Activated CD4-positive, CD25-positive, alpha-beta regulatory T cell treated with anti-CD3 and anti-CD28 coated beads, Interleukin-2, amount 50 U/mL, for 72 hours (primary cell): ENCODE results near the gene YOD1.
A peak's percentile ranks its signal among the peaks of the same experiment; 100 is the strongest.

Experiments
- DNase-seq: peaks from one replicate; pipeline ENCODE4 v3.0.0; 2021

The YOD1 gene

DNA sequence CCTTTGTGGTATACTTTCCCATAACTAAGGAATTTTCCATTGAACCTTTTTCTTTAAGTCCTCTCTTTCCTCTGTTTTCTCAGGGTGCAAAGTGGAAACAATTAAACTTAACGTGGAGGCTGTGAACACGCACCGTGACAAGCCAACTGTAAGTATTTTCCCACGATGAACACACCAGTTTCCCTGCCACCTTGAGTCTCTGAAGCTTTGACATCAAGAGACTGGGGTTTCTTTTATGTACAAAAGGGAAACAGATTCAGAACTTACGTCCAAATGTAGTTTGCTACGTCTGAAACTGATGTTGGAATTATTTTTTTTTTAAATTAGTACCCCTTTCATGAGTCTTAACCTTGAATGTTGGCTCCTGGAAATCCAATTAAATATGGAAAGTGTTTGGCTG lies 20.4 kb upstream of the YOD1 start:
- no peak for DNase-seq

DNA sequence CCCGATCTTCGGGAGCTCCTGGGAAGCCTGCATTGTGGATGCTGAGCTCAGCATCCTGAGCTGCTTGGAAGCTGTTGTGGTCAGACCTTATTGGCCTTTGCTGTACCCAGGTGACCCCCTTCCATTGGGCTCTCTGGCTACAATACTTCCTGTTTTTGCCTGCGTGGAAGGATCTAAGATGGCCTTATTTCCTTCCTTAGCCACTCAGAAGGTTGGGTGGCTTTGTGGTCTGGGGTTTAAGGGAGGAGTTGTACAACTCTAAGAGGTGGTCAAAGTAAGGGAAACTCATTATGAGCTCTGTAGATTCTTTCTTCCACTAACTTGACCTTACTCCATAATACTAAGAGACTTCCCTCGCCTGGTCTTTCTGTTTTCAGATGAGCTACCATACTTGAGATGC lies 19.8 kb upstream of the YOD1 start:
- no peak for DNase-seq

DNA sequence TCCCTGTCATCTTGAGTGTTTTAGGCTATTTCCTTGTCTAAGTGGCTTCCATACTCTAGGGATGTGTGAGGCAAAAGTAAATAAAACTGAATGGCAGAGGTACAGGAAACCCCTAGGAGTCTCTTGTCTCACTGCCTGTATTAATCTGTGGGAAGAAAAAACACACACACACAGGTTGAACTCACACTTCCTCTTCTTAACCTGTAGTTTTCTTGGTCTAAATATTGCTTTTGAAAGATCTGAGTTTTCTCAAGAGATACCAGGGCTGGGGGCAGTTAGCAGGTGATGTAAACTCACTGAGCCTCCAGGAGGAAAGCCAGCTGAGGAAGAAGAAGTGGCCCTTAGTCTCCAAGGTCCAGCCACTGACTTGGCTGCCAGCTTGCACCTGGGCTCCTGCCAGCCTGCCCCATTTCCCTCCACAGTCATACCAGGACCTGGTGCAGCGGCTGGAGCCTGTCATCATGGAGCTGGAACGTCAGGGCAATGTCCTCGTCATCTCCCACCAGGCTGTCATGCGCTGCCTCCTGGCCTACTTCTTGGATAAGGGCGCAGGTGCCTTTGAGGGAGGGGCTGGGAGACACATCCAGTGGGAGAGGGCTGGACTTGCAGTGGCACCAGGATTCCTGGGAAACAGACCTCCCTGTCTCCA lies 19.0 kb upstream of the YOD1 start:
- DNase-seq, result no peak

DNA sequence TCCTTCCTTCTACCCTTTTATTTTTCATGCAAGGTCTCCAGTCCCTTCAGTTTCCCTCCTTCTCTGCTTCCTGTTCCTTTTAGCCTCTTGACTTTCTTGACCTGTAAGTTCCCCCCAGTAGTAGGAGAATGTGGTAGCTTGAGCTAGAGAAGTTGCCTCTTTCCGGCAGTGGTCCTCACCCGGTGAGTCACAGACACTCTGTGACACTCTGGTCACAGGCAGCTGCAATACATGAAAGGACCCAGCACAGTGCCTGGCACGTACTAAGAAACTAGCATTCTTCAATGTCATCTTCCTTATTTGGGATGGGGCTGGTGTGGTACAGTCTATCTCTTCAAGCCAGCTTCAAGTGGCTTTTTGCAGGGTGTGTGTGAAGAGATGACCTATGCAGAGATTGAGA lies 18.1 kb upstream of the YOD1 start:
- DNase-seq, result no peak

DNA sequence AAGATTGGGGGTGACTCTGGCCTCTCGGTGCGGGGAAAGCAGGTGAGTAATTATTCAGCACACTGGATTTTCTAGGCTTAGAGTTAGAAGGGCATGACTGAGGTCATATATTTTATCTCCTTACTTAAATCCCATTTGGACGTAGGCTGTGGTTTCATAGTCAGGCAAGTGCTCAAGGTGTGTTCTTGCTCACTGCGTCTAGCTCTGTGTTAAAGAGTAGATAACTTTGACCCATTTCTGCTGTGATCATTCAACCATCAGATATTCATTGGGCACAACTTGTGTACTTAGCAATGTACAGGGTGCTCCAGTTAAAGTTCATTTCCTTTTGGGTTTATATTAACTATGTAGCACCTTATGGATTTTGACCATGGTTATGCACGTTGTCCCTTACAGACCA lies 16.7 kb upstream of the YOD1 start:
- no peak for DNase-seq

DNA sequence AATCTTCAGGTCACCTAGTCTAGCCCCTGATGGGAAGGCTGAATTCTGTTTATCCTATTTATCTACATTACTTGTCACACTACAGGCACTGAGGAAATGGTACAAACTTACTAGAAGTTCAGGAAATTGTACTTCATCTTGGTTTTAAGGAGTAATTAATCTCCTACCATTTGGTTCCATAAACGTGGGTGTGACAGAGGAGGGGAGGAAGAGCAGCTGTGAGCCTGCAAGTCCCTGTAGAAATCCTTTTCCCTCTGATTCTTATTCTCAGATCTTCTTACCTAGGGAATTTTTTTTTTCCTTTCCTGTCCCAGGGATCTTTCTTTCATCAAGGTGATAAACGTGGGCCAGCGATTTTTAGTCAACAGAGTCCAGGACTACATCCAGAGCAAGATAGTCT lies 16.2 kb upstream of the YOD1 start:
- no peak for DNase-seq

DNA sequence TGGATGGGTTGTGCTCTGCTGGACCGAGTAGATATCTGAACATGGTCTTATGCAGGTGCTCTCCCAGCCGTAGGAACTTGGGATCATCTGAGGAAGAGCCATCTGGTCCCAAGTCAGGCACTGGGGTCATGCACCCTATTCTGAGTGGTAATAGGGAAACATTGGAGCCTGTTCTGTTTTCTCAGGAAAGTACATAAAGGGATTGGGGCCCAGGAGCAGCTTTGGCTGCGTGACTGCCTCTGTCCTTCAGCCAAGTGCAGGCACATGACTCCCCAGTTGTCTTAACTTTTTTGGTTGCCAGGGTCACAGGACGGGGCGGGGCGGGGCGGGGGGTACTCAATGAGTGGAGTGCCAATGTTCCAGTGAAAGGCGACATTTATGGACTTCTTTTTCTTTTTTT lies 13.6 kb upstream of the YOD1 start:
- no peak for DNase-seq

DNA sequence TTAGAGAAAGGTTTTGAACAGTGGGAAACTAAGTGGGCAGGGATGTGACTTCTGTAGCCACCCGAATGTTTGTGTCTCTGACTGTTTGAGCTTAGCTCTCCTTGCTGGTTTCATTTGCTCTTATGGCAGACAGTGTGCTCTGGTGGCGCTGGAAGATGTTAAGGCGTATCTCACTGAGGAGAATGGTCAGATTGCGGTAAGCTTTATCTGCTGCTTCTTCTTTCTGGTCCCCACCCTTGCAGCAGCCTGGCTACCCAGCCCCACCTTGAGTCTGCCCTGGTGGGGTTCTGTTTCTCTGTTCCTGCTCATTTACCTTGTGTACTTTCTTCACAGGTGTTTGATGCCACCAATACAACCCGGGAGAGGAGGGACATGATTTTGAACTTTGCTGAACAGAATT lies 12.0 kb upstream of the YOD1 start:
- DNase-seq, result no peak

DNA sequence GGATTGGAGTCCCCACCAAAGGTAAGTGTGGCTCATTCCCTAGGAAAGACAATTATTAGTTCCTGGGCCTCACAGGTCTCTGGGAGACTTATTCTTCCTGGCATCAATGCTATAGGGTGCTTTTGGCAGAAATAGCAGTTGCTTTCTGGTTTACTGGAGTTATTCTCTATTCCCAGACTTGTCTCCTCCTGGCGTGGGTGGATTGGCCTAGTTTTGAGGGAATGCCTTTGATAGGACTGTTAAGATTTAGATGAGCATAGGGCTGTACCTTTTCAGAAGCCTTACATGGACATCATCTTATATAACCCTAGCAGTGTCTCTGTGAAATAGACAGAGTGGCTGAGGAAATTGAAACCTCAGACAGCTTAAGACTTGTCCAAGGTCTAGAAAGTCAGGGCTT lies 11.1 kb upstream of the YOD1 start:
- DNase-seq, result no peak

DNA sequence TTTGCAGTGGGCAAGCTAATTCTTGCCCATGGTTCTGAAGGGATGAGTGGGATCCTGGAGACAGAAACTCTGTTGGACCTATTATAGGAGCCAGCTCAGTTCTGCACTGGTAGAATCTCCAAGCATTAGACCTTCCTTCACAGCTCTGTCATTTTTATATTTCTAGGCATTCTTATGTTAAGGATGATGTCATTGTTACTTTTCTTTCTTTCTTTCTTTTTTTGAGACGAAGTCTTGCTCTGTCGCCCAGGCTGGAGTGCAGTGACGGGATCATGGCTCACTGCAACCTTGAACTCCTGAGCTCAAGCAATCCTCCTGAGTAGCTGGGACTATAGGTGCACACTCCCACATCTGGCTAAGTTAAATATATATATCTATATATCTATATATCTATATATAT lies 9.6 kb upstream of the YOD1 start:
- no peak for DNase-seq

DNA sequence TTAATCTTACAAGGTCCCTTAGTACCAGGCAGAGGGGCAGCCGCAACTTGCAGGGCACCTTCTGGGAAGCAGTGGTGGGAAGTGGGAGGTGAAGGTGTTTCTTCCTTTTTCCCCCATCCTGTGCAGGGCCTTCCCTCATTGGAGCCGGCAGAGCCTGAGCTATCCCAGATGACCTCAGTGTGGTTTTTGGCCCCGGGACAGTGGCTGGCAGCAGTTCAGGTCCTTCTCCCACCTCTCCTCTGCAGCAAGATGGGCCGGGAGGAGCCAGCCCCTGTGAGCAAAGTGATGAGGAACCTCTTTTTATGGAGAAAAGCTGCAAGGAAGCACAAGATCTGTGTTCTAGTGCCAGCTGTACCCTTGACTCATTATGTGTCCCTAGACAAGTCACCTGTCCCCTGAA lies 8.9 kb upstream of the YOD1 start:
- no peak for DNase-seq

DNA sequence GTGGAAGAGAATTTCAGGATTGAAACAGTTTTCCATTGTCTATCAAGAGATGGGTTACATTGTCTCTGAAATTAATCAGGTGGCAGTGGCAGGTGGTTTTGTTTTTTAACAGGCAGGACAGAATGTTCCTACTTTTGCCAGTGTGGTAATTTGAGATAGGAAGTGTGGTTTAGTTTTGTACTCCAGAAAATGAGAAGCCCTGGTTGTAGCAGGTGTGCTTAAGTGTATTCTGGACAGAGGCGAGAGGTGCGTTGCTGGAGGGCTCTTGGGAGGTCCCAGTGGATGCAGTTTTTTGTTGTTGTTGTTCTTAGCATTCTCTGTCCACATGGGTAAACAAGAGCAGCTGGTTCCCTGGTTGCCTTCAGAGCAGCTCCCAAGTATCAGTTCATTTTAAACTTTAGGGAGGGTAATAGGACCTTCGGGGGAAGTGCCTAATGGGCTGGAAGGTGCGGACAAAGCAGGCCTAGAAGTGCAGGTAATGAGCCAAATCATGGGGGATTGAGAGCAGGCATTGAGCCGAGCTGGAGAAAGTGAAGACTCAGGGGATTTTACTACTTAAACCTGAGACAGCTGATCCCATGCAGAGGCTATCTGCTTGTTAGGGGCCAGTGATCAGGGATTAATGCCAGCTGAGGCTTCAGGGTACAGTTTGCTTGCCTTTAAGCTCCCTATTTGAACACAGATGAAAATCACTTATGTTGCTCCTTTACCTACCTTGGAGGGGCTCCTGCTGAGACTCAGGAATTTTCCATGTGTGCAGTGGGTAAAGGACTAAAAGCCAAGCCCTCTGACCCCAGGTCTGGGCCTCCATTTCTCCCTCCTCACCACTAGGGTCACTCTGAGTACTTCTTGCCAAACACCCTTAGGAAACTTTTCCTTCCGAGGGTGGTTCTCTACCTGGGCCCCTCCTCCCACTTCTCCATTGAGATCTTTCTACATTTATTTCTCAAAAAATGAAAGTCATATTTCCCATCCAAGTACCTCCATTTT lies 8.2 kb upstream of the YOD1 start:
- no peak for DNase-seq

DNA sequence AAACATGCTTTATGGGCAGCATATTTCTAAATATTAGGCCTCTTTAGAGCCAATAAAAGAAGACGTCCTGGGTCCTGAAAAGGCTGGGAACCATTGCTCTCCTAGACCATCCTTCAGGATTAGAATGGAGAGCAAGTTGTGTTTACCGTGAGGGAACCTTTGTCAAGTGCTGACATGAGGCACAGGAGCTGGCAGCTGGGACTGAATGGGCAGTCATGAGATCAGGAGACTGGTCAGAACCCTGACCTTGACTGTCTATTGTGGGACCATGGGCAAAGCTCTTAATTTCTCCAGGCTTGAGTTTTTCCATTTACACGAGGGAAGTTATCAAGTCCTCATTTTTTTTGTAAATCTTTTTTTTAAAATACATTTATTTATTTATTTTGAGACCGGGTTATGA lies 7.2 kb upstream of the YOD1 start:
- DNase-seq, result no peak

DNA sequence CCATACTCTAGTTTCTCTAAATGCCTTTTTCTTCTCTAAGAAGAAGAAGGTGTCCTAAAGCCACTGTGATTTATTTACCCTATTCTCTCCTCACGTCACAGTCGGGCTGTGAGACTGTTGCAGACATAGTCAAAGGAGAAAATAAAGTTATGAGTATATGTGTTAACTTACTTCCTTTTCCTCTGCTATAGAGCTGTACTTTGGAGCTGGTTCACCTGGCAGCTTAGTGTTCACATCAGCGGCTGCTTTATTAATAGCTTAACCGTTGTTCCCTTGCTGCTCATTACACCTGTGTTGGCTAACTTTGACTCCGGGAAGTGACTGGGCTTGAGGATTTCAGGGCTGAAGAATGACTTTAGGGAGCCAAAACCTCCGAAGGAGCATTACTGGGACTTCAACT lies 5.7 kb upstream of the YOD1 start:
- DNase-seq, result no peak

DNA sequence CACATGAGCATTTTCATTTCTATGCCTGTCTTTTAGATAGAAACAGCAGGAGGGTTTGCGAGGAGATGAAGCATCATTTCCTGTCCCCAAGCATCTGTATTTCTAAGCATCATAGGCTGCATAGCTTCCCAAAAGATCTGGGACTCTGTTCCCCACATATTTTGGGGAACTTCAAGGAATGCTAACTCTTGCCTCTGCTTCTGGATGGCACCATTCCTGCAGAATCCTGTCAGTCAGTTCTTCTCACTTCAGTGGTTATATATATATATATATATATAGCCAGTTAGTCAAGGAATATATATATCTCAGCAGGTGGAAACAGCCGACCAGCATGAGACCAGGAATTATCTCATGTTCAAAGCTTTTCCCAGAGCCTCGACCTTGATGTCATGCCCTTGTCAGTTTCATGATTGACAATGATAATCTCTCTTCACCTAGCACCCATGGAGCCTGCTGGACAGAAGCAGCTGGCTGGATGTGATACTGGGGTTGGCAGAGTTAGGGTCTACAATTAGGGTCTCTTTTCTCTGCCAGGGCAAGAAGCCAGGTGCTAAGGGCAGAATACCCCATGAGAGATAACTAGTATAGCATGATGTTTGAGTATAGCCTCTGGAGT lies 4.5 kb upstream of the YOD1 start:
- DNase-seq, result no peak

DNA sequence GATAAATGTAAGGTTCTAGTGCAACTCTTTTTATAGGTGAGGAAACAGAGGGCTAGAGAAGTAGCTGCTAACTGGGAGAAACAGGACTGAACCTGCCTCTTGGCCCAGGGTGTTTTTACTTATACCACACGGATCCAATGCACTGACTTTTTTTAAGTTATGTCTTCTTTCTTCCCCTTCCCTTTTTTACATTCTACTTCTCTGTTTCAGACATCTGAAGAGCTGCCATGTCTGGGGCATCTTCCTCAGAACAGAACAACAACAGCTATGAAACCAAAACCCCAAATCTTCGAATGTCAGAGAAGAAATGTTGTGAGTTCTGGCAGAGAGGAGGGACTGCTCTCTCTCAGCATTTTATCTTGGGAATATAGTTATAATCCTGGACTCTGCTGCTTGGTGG lies 3.5 kb upstream of the YOD1 start:
- DNase-seq, result no peak

DNA sequence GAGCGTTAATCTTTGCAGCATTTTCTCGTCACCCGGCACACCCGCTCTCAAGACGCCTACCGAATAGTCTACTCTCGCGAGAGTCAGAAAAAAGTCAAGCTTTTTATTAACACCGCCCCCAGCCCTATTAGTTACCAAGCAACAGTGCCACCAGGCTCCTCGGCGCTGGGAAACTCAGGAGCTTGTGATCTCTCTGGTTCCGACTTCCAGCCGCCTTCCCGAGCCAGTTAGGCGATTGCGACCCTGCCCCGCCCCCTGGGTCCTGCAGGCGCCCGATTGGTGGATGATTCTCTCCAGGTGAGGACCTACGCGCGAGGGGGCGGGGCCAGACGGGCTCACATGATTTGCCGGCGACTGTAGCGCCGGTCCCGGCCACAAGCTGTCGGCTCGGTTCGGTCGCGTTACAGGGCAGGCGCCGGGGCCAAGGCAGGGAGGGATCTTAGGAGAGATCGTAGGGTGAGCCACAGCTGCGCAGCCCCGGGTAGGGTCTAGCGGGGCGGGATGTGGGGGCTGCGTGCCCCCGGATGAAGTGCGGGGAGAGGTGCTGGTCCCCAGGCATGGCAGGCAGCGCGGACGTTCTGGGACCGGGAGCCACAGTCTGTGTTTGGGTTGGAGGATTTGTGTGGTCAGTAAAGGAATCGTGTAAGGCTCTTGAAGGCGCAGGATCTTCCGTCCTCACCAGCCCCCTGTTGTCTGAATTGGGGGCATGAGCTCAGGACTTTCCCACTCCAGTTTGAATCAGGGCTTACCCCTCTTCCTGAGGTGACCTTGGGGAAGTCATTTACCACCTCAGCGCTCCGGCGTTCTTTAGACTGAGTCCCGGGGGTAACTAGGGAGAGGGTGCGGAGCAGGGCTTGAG lies 2.1 kb upstream of the YOD1 start, which contains the start of gene PFKFB2:
Gene PFKFB2, plus strand, starts transcription at position 365 of the 859 bp plus-strand sequence. CDS start 1,443 bp downstream, outside the sequence.
- peak; percentile 94 for DNase-seq

DNA sequence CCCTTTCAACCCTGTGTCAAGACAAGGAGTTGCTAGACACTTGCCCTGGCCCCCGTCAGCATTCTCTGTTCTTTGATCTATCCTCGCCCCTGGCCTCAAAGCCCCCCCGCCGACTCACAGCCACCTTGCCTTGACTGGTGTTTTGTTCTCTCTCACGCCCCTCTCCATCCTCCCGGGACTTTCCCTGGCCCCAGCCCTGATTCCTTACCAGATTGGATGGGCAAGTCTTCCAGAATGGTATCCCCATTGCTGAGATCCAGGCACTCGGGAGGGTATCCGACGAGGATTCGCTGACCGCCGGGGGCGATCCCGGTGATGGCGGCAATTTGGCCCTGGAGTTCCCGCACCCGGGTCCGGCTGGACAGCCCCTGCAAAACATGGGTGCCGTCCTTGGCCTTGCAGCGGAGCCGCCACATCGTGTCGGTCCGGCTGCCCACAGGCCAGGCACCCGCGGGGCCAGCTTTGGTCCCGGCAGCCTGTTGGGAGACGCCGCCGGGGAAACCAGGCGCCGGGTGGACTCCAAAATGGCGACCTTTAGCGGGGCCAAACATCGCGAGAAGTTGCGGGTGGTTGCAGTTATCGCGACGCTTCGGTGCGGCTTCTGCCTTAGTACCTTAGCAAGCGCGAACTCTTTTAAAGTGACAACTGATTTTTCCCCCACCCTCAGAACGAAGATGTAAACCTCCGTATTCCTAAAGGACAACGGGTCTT lies 373 bp downstream of the YOD1 start:
- DNase-seq, result peak; percentile 88

DNA sequence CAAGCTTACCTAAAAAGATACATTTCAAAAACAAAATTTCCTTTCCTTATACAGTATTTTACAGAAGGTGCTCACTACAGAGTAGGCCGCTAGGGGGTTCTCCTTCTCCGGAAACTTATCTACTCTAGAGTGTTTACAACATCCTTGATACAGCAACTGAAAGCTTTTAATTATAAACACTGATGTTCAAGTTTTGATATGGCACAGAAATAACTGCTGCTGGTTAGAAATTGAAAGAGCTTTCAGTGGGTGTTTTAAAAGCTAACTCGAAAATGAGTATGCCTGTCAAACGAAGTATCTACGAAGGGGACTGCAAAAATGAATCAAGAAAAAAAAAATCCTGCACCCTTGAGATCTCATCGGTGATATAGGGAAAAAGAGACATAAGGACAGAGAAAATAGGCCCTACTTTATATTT lies 1.0 kb downstream of the YOD1 start:
- no peak for DNase-seq

DNA sequence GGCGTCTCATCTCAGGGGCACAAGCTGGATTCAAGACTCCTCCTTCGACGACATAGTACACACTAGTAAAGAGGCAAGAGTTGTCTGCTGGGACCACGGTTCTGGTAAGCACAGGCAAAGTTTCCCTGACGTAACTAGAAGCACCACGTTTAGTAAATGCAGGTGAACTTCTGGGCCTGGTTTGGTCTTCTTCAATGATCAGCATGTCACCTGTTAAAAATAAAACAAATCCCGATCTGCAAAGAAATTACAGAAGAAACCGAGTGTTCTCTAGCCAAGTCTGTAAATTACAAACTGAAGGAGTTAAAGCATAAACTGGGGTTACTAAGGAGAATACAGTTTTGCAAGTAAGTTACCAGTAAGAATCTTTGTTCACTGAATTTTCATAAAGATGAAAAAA lies 1.5 kb downstream of the YOD1 start:
- DNase-seq, result no peak

DNA sequence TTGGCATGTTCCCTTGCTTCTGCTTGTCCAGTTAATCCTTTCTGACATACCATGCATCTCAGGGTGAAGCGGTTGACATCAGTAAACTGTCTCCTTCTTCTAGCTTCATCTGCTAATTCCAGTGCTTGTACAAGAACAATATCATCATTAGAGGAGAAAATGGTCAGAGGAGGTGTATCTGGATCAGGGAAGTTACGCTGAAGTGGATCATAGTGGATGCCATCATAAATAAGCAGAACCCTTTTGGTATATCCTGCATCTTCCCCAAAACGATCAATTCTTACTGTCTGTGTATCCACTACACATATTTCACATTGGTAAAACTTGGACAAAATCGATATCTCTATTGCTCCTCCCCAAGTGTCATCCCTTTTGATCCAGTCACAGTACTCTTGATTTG lies 2.0 kb downstream of the YOD1 start:
- no peak for DNase-seq

DNA sequence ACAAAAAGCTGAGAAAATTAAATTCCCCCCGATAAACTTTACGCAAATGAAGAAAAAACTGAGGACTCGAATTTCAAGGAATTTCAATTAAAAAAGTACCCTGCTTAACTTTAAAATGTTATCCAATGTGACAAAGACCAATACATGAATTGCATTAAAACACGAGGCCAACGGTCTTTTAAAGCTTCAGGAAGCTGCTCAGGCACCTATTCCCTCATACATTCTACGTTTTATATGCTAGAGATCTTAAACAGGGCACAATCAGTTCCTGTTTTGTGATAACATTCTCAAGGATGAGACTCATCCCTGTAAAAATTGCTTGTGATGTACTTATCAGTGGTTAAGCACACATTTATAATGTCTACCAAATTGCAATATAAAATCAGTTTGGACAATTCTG lies 3.0 kb downstream of the YOD1 start:
- no peak for DNase-seq
